ENCODE data around the gene PLD1.

DNA sequence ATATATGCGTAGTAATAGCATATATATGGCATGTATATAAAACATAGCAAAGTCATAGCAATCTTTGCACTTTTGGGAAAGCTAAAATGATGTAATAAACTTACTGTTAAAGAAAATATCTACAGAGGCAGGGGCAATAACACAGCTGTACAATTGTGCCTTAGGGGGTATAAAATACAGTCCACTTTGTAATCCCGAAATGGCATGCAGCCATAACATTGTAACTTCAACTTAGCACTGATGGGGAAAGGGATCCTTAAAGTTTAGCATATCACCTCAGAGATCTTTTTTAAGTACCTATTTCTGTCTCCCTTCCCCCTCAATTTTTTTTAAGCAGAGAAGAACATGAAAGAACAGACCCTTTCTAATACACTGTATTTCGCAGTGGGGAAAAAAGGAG lies 40.8 kb downstream of the PLD1 start:
- TF ChIP-seq NRF1 (IDR thresholded peaks at IDR 0.05; ENCODE audit: low read depth, low read length): no peak
- no peak for TF ChIP-seq SIX5 (IDR thresholded peaks at IDR 0.05; ENCODE audit: low read depth, low read length)
- TF ChIP-seq, protein P1, sequence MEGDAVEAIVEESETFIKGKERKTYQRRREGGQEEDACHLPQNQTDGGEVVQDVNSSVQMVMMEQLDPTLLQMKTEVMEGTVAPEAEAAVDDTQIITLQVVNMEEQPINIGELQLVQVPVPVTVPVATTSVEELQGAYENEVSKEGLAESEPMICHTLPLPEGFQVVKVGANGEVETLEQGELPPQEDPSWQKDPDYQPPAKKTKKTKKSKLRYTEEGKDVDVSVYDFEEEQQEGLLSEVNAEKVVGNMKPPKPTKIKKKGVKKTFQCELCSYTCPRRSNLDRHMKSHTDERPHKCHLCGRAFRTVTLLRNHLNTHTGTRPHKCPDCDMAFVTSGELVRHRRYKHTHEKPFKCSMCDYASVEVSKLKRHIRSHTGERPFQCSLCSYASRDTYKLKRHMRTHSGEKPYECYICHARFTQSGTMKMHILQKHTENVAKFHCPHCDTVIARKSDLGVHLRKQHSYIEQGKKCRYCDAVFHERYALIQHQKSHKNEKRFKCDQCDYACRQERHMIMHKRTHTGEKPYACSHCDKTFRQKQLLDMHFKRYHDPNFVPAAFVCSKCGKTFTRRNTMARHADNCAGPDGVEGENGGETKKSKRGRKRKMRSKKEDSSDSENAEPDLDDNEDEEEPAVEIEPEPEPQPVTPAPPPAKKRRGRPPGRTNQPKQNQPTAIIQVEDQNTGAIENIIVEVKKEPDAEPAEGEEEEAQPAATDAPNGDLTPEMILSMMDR (IDR thresholded peaks at IDR 0.05; ENCODE audit: control extremely low read depth in 1 of 3, insufficient read depth in 1 of 3, low read depth in 1 of 3, low read length in 3 of 3): no peak

Data from H1 (cell line).